ENCODE results near the gene EPHB2.

DNA sequence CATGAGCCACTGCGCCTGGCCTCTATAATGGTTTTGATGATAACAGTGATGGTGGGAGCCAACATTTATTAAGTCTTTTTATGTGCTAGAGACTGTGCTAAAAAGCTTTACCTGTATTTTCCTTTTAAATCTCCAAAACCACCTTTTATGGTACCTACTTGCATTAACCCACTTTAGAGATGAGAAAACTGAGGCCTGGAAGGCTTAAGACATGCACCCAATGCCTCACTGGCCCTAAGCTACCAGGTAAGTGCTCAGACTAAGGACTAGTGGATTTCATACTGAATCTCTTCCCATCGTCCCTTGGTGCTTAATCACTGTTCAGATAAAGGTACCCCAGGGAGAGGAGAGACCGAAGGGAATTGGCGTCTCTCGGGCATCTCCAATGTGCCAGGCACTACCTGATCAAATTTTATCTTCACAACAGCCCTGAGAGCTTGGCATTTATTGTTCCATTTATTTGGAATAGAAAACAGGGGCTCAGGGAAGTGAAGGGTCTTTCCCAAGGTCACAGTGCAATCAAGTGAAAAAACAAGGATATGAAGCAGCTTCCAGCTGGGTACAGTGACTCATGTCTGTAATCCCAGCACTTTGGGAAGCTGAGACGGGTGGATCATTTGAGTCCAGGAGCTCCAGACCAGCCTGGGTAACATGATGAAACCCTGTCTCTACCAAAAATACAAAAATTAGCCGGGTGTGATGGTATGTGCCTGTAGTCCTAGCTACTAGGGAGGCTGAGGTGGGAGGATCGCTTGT, 177.9 kb downstream of the EPHB2 start:
- no peak for TF ChIP-seq CTCF (conservative IDR thresholded peaks at IDR 0.05; ENCODE audit: low read length)
- TF ChIP-seq EZH2phosphoT487 (IDR thresholded peaks at IDR 0.05; ENCODE audit: borderline replicate concordance): no peak

Measured in Loucy (cell line).